Omental fat pad (tissue), 4 donors: ENCODE measurements around the gene FBXO31. TPM values are rescaled to one million over a fixed set of nuclear protein-coding genes. Genes with fewer than 3 reads are reported as not detected.

Experiments used
- ATAC-seq: fragments of 150-250 bp; one replicate; pipeline ENCODE4 v1.9.1; 2016; ENCODE audit warnings: mild to moderate bottlenecking, moderate library complexity; ENCODE audit not compliant: low FRiP score
- DNase-seq: peaks from one replicate; pipeline ENCODE4 v3.0.0-alpha.2; 2019; ENCODE audit warnings: low spot score
- CTCF ChIP-seq, 3 donors: fragments of 450-650 bp; IDR thresholded peaks; one replicate each; pipeline ENCODE4 v1.5.1; 2016 to 2017; ENCODE audit warnings: antibody characterized with exemption in 3 of 3, mild to moderate bottlenecking in 3 of 3, moderate library complexity in 2 of 3
- total RNA-seq, 4 donors: library from RNA; depleted of rRNA; stranded (reverse); fragments of >200 nt; gene quantifications; one replicate each; pipeline ENCODE4 v1.1.0, GENCODE V29; 2016

FBXO31 gene
- total RNA-seq, 4 donors from 2014 or later = 32.8 to 187 (median 61.9) TPM

GRCh38 chr16:87314990-87315420 is 68.6 kb downstream of the FBXO31 start:
- ATAC-seq (no peak), DNase-seq (no peak)
- TF ChIP-seq CTCF (IDR thresholded peaks at IDR 0.05) = no peak

- TF ChIP-seq CTCF (IDR thresholded peaks at IDR 0.05) = no peak
- no peak for DNase-seq
- no peak for ATAC-seq
Observed at GRCh38 chr16:87312008-87312407, 71.6 kb downstream of the FBXO31 start.

- DNase-seq (no peak), ATAC-seq (no peak)
- TF ChIP-seq CTCF (IDR thresholded peaks at IDR 0.05) = no peak
Observed at GRCh38 chr16:87311387-87311786, 72.2 kb downstream of the FBXO31 start.

- DNase-seq (no peak), ATAC-seq (no peak)
- TF ChIP-seq CTCF (IDR thresholded peaks at IDR 0.05) = no peak
Observed at GRCh38 chr16:87310610-87311009, 73.0 kb downstream of the FBXO31 start.

- TF ChIP-seq CTCF (IDR thresholded peaks at IDR 0.05) = no peak
- DNase-seq (no peak), ATAC-seq (no peak)
Observed at GRCh38 chr16:87309620-87310525, 73.7 kb downstream of the FBXO31 start.

GRCh38 chr16:87308826-87309225 is 74.8 kb downstream of the FBXO31 start:
- no peak for DNase-seq
- ATAC-seq = no peak
- TF ChIP-seq CTCF (IDR thresholded peaks at IDR 0.05) = no peak

- ATAC-seq (no peak), DNase-seq (no peak)
- TF ChIP-seq CTCF (IDR thresholded peaks at IDR 0.05) = no peak
Observed at GRCh38 chr16:87306516-87306915, 77.1 kb downstream of the FBXO31 start.
